ENCODE results near the gene ANKRD40. TPM values are rescaled to one million over a fixed set of nuclear protein-coding genes. Genes with fewer than 3 reads are reported as not detected.
A peak's percentile ranks its signal among the peaks of the same experiment; 100 is the strongest.

ANKRD40 gene
- polyA plus RNA-seq, 2 donors: 7.2 to 7.5 TPM

DNA sequence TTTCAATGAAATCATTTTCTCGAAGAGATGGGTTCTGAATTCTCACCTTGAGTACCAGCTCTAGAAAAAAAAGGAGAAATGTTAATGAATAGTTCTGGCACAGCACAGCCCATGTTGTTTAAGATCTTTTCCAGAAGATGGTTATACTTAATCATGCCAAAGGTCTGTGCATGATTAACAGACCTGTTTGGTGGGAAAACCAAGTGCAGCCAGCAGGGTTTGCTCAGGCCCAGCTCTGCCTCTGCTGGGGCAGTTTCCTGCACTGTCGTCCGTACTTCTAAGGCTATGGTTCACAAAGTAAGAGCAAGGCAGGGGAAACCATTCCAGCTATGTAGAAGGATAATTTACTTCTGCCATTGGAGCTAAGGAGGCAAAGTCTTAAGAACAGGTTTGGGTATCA is 10.7 kb downstream of the ANKRD40 start:
- Histone ChIP-seq H3K27ac (ENCODE audit: low read depth in 2 of 2, low read length in 1 of 2) (peak overlapping the region in 1 of 2 donors; percentile 51), H3K9me3 (ENCODE audit: control insufficient read depth in 2 of 2, insufficient read depth in 1 of 2, low read depth in 1 of 2, low read length in 1 of 2) (no peaks in the 10 kb centered on the region), H3K4me3 (ENCODE audit: low read depth in 1 of 2, low read length in 2 of 2) (no peak overlapping the region), H3K27me3 (ENCODE audit: control insufficient read depth in 1 of 2, insufficient read depth in 2 of 2, low read length in 2 of 2) (no peaks in the 10 kb centered on the region), H3K4me1 (ENCODE audit: control insufficient read depth in 2 of 2, insufficient read depth in 2 of 2, low read length in 1 of 2) (no peaks in the 10 kb centered on the region), H3K36me3 (ENCODE audit: control insufficient read depth in 2 of 2, insufficient read depth in 2 of 2, low read length in 1 of 2) (peaks cover 16 to 20% of the 10 kb centered on the region in 2 donors)
- 60 to 69% methylated on average over 3 of the region's 3 CpGs for WGBS, 2 donors

DNA sequence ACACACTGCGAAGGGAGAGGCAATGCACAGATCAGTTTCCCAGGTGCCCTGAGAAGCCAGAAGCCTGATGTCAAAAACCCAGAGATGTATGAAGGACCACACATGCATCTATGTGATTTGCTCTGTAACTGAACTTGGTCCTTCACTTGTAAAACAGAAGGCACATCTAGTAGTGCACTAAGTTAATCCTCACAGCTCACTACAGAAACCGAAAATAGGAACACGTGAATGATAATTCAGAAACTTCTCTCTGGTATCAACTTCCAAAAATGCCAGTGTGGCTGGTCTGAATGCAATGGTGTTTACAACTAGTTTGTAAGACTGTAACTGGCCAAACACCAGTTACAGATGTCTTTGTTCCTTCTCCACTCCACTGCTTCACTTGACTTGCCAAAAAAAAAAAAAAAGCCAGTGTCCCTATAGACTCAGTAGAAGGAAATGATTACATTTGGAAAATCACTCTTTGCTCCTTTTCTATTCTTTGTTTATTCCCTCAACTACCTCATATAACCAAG is 11.3 kb downstream of the ANKRD40 start:
- Histone ChIP-seq H3K27me3 (ENCODE audit: control insufficient read depth in 1 of 2, insufficient read depth in 2 of 2, low read length in 2 of 2) (no peaks in the 10 kb centered on the region), H3K9me3 (ENCODE audit: control insufficient read depth in 2 of 2, insufficient read depth in 1 of 2, low read depth in 1 of 2, low read length in 1 of 2) (no peaks in the 10 kb centered on the region), H3K4me3 (ENCODE audit: low read depth in 1 of 2, low read length in 2 of 2) (no peak overlapping the region), H3K27ac (ENCODE audit: low read depth in 2 of 2, low read length in 1 of 2) (no peak overlapping the region), H3K4me1 (ENCODE audit: control insufficient read depth in 2 of 2, insufficient read depth in 2 of 2, low read length in 1 of 2) (peaks cover 0 to 2% of the 10 kb centered on the region in 2 donors), H3K36me3 (ENCODE audit: control insufficient read depth in 2 of 2, insufficient read depth in 2 of 2, low read length in 1 of 2) (peaks cover 16 to 20% of the 10 kb centered on the region in 2 donors)
- 86 to 90% methylated on average over 3 of the region's 3 CpGs for WGBS, 2 donors

DNA sequence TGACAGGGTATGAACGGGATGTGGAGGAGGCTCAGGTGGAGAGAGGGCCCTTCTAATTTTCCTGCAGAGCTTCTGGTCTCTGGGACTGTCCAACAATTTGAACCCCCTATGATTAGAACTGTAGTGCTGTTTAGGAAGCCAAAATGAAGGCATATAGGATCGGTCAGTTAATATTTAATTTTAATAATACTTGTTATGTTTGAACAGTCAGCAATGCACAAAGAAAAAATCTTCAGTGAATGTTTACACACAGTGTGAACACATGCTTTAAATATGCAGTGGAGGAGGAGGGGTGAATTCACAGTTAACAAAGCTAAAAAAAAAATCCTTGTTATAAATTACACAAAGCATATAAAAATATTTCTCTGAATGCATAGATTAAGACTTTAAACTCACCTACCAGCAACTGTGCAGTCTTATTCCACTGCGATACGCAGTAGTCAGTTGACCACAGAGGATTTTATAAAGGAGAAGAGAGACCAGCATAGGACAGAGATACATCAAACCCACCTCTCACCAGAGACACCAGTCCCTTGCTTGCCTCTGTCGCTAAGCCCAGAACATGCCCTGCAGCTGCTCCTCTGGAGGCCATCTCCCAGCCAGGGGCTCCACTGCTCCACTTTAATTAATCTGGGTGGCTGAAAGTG is 14.6 kb downstream of the ANKRD40 start:
- H3K9me3 ChIP-seq (ENCODE audit: control insufficient read depth in 2 of 2, insufficient read depth in 1 of 2, low read depth in 1 of 2, low read length in 1 of 2): no peaks in the 10 kb centered on the region
- H3K4me1 ChIP-seq (ENCODE audit: control insufficient read depth in 2 of 2, insufficient read depth in 2 of 2, low read length in 1 of 2): peaks cover 2 to 16% of the 10 kb centered on the region in 2 donors
- H3K36me3 ChIP-seq (ENCODE audit: control insufficient read depth in 2 of 2, insufficient read depth in 2 of 2, low read length in 1 of 2): peaks cover 13 to 18% of the 10 kb centered on the region in 2 donors
- H3K27me3 ChIP-seq (ENCODE audit: control insufficient read depth in 1 of 2, insufficient read depth in 2 of 2, low read length in 2 of 2): no peaks in the 10 kb centered on the region
- WGBS, 2 donors: 65 to 77% methylated on average over 5 of the region's 5 CpGs
- H3K27ac ChIP-seq (ENCODE audit: low read depth in 2 of 2, low read length in 1 of 2): peak overlapping the region; percentile 14 to 26
- H3K4me3 ChIP-seq (ENCODE audit: low read depth in 1 of 2, low read length in 2 of 2): no peak overlapping the region

DNA sequence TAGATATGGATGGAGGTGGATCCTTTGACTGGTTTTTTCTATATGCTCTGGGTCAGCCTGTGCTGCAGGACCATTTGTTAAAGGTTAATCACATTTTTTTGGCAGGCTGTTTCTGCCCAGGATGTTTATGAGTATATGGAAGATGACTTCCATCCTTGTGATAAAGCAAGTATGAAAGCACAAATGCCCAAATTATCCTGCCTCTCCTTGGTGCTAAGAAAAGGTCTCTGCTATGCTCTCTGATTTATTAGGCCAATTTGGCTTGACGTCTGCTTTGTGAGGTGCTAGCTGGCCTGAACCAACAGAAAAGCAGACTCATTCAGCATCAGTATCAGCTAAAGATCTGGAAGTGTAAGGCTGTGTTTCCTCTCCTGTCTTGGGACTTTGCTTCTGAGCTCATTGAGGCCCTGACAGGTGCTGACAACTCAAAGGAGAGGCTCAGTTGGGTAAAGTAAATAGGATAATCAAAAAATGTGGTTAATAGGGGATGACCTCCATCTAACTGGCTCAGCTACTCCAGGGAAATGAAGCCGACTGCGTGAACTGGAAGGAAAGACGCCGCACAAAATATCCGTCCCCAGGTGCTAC is 15.2 kb downstream of the ANKRD40 start:
- 58 to 74% methylated on average over 6 of the region's 6 CpGs for WGBS, 2 donors
- H3K27ac ChIP-seq (ENCODE audit: low read depth in 2 of 2, low read length in 1 of 2): peak overlapping the region in 1 of 2 donors; percentile 26
- peaks cover 2 to 17% of the 10 kb centered on the region in 2 donors for H3K4me1 ChIP-seq (ENCODE audit: control insufficient read depth in 2 of 2, insufficient read depth in 2 of 2, low read length in 1 of 2)

DNA sequence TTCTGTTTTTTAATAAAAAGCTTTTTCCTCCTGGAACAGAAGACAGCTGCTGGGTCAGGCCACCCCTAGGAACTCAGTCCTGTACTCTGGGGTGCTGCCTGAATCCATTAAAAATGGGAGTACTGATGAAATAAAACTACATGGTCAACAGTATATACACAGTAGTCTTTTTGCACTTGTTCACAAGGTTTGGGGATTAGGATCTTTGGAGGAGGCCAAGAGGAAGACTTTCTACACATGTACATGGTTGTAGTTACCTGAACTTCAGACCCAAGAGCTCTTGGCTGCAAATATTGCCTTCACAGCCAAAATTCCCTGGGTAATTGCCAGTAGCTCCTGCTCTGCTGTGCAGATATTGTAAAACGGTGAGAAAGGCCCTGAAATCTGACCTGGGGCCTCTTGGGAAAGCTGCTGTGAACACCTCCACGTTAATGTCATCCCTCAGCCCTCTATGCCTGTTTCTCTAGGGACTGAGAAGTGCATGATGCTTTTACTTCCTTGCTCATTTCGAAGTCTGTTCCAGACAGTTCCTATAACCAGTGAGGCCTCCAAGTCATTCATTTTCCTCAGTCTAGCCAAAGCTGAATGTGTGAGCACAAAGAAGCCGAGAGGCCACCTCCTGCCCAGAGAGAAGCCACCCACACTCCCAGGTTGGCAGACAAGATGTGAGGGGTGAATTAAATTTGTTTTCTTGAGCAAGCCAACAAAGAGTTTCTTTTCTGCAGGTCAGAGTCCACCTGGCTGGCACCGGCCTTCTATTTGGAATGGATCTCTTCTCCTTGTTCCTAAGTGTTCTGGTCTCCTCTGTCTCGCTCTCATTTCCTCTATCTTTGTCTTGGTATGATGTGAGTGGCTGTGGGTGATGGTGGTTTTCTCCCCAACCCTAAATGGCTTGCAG is 15.9 kb downstream of the ANKRD40 start:
- Histone ChIP-seq H3K4me1 (ENCODE audit: control insufficient read depth in 2 of 2, insufficient read depth in 2 of 2, low read length in 1 of 2) (peaks cover 2 to 21% of the 10 kb centered on the region in 2 donors), H3K9me3 (ENCODE audit: control insufficient read depth in 2 of 2, insufficient read depth in 1 of 2, low read depth in 1 of 2, low read length in 1 of 2) (no peaks in the 10 kb centered on the region), H3K27ac (ENCODE audit: low read depth in 2 of 2, low read length in 1 of 2) (no peak overlapping the region), H3K27me3 (ENCODE audit: control insufficient read depth in 1 of 2, insufficient read depth in 2 of 2, low read length in 2 of 2) (no peaks in the 10 kb centered on the region), H3K36me3 (ENCODE audit: control insufficient read depth in 2 of 2, insufficient read depth in 2 of 2, low read length in 1 of 2) (peaks cover 13 to 14% of the 10 kb centered on the region in 2 donors), H3K4me3 (ENCODE audit: low read depth in 1 of 2, low read length in 2 of 2) (no peak overlapping the region)
- 48 to 49% methylated on average over 6 of the region's 6 CpGs for WGBS, 2 donors

More for the DNA sequence above, 15.2 kb downstream of the ANKRD40 start:
- Histone ChIP-seq H3K9me3 (ENCODE audit: control insufficient read depth in 2 of 2, insufficient read depth in 1 of 2, low read depth in 1 of 2, low read length in 1 of 2) (no peaks in the 10 kb centered on the region), H3K36me3 (ENCODE audit: control insufficient read depth in 2 of 2, insufficient read depth in 2 of 2, low read length in 1 of 2) (peaks cover 13 to 18% of the 10 kb centered on the region in 2 donors), H3K27me3 (ENCODE audit: control insufficient read depth in 1 of 2, insufficient read depth in 2 of 2, low read length in 2 of 2) (no peaks in the 10 kb centered on the region), H3K4me3 (ENCODE audit: low read depth in 1 of 2, low read length in 2 of 2) (no peak overlapping the region)

DNA sequence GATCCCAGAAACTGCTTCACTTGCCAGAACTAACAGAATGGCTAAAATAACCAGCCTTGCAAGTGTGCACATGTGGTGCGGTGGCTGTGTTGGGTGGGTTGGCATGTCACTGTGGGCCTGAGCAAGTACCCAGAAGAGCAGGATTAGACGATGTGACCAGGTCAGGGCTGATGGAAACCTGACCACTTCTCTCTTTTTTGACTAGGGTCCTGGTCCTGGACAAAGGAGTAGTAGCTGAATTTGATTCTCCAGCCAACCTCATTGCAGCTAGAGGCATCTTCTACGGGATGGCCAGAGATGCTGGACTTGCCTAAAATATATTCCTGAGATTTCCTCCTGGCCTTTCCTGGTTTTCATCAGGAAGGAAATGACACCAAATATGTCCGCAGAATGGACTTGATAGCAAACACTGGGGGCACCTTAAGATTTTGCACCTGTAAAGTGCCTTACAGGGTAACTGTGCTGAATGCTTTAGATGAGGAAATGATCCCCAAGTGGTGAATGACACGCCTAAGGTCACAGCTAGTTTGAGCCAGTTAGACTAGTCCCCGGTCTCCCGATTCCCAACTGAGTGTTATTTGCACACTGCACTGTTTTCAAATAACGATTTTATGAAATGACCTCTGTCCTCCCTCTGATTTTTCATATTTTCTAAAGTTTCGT is 16.7 kb downstream of the ANKRD40 start:
- peaks cover 8 to 9% of the 10 kb centered on the region in 2 donors for H3K36me3 ChIP-seq (ENCODE audit: control insufficient read depth in 2 of 2, insufficient read depth in 2 of 2, low read length in 1 of 2)
- H3K4me3 ChIP-seq (ENCODE audit: low read depth in 1 of 2, low read length in 2 of 2): no peak overlapping the region
- H3K27me3 ChIP-seq (ENCODE audit: control insufficient read depth in 1 of 2, insufficient read depth in 2 of 2, low read length in 2 of 2): no peaks in the 10 kb centered on the region
- peaks cover 2 to 26% of the 10 kb centered on the region in 2 donors for H3K4me1 ChIP-seq (ENCODE audit: control insufficient read depth in 2 of 2, insufficient read depth in 2 of 2, low read length in 1 of 2)
- WGBS, 2 donors: 48 to 49% methylated on average over 9 of the region's 9 CpGs
- H3K9me3 ChIP-seq (ENCODE audit: control insufficient read depth in 2 of 2, insufficient read depth in 1 of 2, low read depth in 1 of 2, low read length in 1 of 2): no peaks in the 10 kb centered on the region
- peak overlapping the region in 1 of 2 donors; percentile 4 for H3K27ac ChIP-seq (ENCODE audit: low read depth in 2 of 2, low read length in 1 of 2)

DNA sequence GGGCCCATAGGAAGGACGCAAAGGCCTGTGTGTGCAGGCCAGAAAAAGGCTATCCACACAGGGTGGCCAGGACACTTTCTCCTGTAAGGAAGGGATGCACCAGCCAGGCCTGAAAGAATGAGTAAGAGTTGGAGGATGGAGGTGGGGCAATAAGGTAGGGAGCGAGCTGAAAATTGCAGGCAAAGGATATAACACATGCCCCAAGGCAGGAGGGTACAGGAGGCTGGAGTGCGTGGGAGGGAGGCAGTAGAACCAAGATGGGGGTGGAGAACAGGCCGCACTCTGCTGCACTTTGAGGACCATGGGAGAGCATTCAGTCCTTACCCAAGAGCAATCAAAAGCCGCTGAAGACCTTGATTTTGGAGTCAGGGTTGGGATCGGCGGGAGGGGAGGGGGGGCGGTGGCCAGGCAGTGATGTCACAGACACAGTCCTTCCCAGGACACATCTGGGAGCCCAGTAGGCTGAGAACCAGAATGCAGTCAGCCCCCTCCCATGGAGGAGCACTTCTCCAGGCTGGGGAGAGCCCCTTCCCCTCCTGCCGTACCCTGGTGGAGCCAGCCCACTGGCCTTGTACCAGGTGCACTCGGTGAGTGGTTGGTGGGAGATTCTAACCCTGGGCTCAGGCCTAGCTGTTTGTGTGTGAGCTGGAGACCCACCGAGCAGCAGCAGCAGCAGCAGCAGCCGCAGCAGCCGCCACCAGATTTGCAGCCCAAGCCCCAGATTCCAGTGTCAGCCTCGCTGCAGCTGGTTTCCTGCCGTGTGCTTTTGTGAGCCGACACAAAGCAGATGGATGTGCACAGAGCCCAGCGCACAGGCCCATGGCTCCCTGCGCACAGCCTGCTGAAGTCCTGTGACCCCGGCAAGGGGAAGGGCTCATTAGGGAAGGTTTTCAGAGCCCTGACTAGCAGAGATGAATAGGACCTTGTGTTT is 17.5 kb downstream of the ANKRD40 start:
- H3K4me1 ChIP-seq (ENCODE audit: control insufficient read depth in 2 of 2, insufficient read depth in 2 of 2, low read length in 1 of 2): peaks cover 2 to 26% of the 10 kb centered on the region in 2 donors
- WGBS, 2 donors: 57 to 59% methylated on average over 19 of the region's 19 CpGs
- no peak overlapping the region for H3K4me3 ChIP-seq (ENCODE audit: low read depth in 1 of 2, low read length in 2 of 2)
- no peaks in the 10 kb centered on the region for H3K27me3 ChIP-seq (ENCODE audit: control insufficient read depth in 1 of 2, insufficient read depth in 2 of 2, low read length in 2 of 2)
- peaks cover 0 to 3% of the 10 kb centered on the region in 2 donors for H3K36me3 ChIP-seq (ENCODE audit: control insufficient read depth in 2 of 2, insufficient read depth in 2 of 2, low read length in 1 of 2)
- no peak overlapping the region for H3K27ac ChIP-seq (ENCODE audit: low read depth in 2 of 2, low read length in 1 of 2)
- no peaks in the 10 kb centered on the region for H3K9me3 ChIP-seq (ENCODE audit: control insufficient read depth in 2 of 2, insufficient read depth in 1 of 2, low read depth in 1 of 2, low read length in 1 of 2)

DNA sequence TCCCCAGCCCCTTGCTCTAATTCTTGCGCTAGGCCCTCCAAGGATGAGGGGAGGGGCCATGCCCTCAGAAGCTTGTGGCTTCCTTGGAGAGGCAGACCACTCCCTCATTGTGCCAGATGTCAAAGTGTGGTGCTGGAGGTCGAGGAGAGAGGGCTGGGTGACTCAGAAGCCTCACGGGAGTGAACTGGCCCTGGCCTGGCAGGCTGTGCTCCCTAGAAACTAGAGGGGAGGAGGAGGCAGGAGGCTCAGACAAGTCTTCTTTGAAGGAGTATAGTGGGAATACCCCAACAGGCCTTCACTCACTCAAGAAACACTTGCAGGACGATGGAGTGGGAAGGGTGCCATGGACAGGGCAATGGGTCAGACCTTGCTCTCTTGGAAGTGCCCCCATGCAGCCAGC is 18.5 kb downstream of the ANKRD40 start:
- Histone ChIP-seq H3K4me3 (ENCODE audit: low read depth in 1 of 2, low read length in 2 of 2) (no peak overlapping the region), H3K36me3 (ENCODE audit: control insufficient read depth in 2 of 2, insufficient read depth in 2 of 2, low read length in 1 of 2) (peaks cover 0 to 3% of the 10 kb centered on the region in 2 donors), H3K27ac (ENCODE audit: low read depth in 2 of 2, low read length in 1 of 2) (no peak overlapping the region), H3K9me3 (ENCODE audit: control insufficient read depth in 2 of 2, insufficient read depth in 1 of 2, low read depth in 1 of 2, low read length in 1 of 2) (no peaks in the 10 kb centered on the region), H3K27me3 (ENCODE audit: control insufficient read depth in 1 of 2, insufficient read depth in 2 of 2, low read length in 2 of 2) (no peaks in the 10 kb centered on the region), H3K4me1 (ENCODE audit: control insufficient read depth in 2 of 2, insufficient read depth in 2 of 2, low read length in 1 of 2) (peaks cover 2 to 26% of the 10 kb centered on the region in 2 donors)
- 43 to 46% methylated on average over 4 of the region's 4 CpGs for WGBS, 2 donors

All from esophagus (tissue), 2 donors.